GM18505 (cell line): ENCODE data around the gene CD164L2.
"Not testable (repeated sequence)": the region's sequence is repeated elsewhere in the genome, so short reads cannot be mapped to it uniquely, and the experiment has no call there.

Source experiments
- ATAC-seq: cut with Tn5 transposase; IDR thresholded peaks from one replicate; pipeline ENCODE4 v1.9.1; 2021; ENCODE audit not compliant: unreplicated experiment
- POLR2A ChIP-seq: IDR thresholded peaks from 4 replicates; pipeline ENCODE4 v1.6.1; 2011; ENCODE audit warnings: borderline replicate concordance; ENCODE audit not compliant: insufficient read depth, insufficient read length; ENCODE audit errors: extremely low read depth

The CD164L2 gene

DNA sequence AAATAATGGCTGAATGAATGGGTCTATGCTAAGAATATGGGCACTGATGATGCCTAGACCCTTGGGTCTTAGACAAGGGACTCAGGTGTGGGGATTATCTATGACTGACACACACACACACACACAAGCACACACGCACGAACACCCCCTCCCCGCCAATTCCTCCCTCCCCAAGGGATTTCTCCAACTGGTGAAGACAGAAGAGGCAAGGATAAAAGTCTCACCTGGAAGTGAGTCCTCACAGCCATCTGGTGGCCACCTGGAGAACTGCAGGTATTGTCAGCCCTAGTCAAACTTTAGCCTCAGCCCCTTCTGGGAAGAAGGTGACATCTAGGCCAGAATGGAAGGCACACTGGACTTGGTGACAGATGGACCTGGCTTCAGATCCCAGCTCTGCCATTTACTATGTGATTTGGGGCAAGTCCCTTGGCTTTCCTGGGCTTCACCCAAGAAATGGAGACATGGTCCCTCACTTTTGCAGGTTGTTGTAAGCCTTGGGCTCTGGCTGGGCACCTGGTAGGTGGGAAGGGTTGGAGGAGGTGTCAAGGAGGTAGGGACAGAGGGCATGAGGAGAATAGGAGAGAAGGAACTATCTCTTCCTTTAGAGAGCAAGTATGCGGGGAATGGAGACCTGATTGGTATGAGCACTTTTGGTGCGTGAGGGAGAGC is 5.3 kb upstream of the CD164L2 start:
- ATAC-seq = no peak
- no peak for TF ChIP-seq POLR2A

DNA sequence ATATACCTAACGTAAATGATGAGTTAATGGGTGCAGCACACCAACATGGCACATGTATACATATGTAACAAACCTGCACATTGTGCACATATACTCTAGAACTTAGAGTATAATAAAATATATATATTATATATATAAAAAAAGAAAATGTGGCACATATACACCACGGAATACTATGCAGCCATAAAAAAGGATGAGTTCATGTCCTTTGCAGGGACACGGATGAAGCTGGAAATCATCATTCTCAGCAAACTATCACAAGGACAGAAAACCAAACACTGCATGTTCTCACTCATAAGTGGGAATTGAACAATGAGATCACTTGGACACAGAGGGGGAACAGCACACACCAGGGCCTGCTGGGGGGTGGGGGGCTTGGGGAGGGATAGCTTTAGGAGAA is 1.7 kb upstream of the CD164L2 start:
- ATAC-seq = not testable (repeated sequence)

DNA sequence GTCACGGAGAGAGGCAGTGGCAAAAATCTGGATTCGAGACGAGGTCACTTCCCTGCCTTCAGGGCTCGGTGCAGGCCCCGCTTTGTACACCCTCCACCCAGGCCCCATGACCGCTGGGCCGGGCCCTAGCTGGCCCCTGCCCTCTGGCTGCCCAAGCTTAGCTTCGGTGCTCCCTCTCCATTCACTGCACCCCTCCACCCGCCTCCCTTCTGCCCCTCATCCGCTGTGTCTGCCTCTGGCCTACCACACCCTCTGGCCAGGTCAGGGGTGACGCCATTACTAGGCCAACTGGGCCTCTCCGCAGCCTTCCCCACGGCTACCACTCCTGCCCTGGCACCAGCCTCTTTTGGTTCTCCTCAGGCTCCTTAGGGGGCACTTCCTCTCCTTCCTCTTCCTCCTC is 528 bp upstream of the CD164L2 start:
- no peak for ATAC-seq
- TF ChIP-seq POLR2A = no peak

DNA sequence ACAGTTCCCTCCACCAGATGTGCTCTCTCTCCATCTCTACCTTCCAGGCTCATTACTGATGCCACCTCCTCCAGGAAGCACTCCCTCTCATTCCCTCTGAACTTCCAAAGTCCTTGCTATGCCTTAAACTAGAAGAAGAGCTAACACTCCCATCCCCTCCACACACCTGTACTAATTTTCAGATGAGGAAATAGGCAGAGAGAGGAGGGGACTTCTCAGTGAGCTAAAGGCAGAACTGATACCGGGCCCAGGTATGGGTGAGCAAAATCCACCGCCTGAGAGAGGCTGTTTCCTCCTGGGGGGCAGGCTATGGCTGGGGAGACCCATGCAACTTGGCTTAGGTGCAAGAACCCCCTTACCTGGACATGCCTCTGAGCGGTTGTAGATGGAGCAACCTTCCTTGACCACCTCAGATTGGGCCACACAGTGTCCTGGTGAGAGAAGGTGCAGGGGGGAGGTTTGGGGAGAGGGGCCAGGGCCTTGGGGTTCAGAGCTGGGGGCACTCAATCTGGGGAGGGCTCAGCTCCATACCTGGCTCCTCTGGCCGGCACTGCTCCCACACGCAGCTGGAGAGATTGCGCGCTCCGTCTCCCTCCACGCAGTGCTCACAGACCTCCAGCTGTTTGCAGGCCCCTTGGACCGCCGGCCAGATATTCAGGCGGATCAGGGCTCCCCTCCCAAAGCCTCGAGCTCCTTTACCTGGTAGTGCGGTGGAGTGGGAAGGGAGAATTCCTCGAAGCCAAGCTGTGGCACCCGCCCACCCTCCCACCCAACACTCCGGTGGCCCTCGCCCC is 967 bp downstream of the CD164L2 start:
- no peak for ATAC-seq
- no peak for TF ChIP-seq POLR2A

DNA sequence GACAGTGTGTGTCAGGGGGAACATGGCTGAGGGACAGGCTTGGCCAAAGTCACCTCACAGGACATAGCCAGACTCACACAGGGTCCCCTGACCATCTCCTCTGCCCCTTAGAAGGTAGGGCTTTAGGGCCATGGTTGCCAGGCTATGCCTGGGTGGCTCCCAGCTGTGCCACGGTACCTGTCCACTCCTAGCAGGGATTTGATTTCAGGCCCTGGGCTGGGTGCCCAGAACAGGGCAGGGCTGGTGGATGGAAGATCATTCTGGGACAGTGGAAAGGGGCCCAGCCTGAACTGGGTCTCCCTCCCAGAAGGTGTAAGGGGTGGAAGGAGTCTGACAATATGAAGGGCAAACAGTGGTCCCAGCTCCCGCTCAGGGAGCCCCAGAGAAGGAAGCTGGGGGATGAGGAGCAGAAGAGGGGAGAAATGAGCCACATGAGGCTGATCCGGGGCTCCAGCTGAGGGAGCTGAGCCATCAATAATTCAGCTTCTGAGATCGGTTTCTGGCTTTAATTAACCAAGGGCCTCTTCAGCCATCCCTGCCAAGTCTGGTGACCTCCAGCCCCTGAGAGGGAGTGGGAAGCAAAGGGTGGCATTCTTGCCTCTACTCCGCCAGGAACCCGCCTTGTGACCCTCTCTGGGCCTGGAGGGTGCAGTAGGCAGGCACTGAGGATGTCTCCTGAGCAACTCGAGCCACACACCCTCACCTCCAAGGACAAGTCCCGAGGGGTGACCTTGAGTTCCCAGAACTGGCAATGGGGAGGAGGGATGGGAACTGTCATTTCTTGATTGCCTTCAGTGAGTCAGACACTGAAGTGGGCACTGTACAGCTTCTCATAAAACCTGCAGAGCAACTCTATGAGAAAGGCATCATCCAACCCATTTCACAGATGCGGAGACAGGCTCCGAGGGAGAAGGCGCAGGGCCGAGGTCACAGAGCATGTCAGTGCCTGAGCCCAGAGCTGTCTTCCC is 2.1 kb downstream of the CD164L2 start:
- no peak for TF ChIP-seq POLR2A
- ATAC-seq = no peak

DNA sequence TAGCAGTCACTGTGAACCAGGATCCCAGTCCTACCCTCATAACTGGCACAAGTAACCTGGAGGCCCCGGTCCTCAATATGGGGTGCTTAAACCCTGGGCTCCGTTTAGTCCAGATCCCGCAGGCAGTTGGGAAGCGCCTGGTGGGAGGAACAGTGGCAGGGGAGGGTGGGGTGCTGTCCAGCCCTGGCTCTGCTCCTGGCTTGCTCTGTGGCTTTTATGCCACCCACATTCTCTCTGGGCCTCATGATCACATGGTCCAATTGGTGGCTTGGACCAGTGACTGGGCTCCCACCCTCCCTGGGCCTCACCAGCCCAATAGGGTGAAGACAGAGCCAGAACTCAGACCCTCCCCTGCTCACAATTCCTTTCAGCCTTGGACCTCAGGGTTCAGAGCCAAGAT is 2.9 kb downstream of the CD164L2 start:
- no peak for TF ChIP-seq POLR2A
- ATAC-seq = no peak

DNA sequence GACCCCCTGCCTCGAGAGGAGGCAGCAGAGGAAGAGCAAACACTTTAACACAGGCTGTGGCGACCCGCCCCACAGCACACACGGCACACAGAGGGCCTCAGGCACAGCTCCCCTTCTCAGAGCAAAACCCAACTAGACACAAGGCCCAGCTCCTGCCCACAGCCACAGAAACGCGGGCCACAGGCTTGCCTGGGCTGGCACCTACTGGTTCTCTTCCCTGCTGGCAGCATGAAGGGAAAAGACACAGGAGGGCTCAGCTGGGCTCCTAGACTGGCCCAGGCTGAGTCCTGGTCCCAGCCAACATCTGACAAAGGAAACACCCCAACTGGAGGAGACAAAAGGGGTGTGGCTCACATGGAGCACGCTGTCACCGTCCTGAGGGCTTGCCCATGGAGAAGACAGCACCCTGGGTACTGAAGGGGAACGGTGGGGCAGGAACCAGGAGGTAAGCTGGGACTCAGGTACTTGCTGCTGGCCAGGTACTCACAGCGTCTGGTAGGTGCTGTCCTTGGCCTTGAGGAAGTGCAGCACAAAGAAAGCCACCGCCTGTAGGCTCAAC is 3.5 kb downstream of the CD164L2 start:
- TF ChIP-seq POLR2A = no peak
- no peak for ATAC-seq

DNA sequence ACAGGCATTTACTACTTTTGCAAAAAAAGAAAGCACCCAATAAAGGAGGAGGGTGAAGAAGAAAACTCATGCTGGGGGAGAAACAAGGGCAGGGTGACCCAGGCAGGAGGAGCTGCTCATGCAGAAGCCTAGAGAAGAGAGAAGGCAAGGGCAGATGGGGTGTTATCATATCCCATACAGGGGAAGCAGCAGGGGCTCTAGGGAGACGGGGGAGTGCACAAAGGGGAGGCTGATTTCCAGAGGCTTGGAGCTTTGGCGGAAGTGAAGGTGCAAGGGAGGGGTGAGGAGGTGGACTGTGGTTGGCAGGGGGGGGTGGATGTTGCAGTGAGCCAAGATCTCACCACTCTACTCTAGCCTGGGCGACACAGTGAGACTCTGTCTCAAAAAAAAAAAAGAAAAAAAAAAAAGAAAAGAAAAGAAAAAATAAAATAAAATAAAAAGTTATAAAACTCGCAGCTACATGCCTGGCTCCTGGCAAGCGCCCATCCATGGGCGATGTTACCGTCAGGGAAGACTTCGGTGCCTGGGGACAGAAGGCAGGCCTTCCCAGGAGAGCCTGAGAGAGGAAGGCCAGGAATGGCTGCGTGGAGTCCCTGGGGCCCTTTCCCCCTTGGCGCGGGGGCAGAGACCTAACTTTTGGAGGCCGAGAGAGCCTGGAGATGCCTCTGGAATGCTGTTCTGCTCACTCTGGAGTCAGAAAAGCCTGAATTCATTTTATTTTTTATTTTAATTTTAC is 5.2 kb downstream of the CD164L2 start:
- no peak for TF ChIP-seq POLR2A
- no peak for ATAC-seq

DNA sequence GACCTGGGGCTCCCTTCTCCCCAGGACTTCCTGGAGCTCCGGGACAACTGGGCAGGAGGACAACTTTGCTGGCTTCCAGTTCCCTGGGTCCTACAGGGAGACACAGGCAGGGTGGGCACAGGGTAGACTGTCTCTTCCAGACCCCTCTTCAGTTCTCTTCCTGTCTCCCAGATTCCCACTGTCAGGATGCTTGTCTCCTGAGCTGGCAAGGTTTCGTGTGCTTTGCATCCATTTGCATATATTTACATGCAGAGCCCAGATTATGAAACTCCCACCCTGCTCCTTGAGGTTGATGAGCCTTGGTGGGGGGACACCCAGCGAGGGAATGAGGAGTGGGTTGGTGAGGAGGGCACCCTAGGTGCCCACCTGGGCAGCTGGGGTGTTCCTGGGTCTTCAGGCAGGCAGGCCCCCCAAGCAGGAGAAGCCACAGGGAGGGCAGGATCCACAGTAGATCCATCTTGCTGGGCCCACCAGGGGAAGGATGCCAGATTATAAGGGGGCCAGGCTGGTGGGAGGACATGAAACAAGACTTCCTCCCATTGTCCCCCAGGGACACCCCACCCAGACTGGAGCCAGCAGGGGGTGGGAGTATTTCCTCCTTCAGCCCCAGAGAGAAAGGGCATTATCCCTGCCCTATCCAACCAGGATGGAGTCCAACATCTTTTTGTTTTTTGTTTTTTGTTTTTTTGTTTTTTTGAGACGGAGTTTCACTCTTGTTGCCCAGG is 8.6 kb downstream of the CD164L2 start, which contains the start of gene FCN3:
Gene FCN3, minus strand, starts transcription at position 463 of the 725 bp plus-strand sequence. Its CDS starts 6 bp downstream, at position 457.
- ATAC-seq = no peak
- no peak for TF ChIP-seq POLR2A

DNA sequence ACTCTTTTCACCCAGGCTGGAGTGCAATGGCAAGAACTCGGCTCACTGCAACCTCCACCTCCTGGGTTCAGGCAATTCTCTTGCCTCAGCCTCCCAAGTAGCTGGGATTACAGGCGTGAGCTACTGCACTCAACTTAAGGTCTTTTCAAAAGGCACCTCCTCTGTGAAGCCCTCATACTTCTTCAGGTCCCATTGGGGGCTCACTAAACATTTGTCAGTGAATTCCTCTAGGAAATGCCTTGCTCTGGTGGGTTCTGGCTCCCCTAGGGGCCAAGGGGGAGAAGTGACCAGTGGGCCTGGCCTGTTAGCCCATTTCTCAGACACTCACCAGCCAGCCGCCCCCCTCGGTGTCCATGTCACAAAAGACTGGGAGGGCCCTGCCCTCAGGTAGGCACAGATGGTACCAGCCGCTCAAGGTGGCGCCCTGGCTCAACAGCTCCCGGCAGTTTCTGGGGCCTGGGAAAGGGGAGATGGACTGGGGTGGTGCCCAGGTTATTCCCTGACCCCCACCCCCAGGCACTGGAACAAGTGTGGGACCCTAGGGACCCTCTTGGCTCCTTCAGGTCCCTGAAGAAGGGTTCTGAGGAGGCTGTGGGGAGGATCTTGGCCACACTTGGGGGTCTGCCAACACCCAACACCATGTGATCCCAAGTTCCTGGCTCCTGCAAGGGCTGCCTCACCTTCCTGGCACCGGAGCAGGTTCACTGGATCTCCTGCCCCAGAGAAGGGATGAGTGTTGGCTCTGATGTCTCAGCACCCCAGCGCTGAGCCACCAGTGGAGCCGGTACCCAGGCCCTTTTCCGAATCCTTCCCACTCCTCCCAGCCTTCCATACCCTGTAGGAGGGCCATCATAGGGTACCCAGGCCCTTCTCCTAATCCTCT is 10.1 kb downstream of the CD164L2 start:
- no peak for ATAC-seq
- no peak for TF ChIP-seq POLR2A
